Measurements from ENCODE around the gene ZSWIM5. TPM values are rescaled to one million over a fixed set of nuclear protein-coding genes. Genes with fewer than 3 reads are reported as not detected.
"Not testable (repeated sequence)": the region's sequence is repeated elsewhere in the genome, so short reads cannot be mapped to it uniquely, and the experiment has no call there.

The ZSWIM5 gene
- total RNA-seq, 1 donor from 2014 or later: 3.7 TPM

GRCh38 chr1:45004281-45004920, 202.0 kb downstream of the ZSWIM5 start:
- no peak for DNase-seq (ENCODE audit: low read depth in 2 of 2)

- no peak for DNase-seq (ENCODE audit: low read depth in 2 of 2)
These were observed 202.7 kb downstream of the ZSWIM5 start for GRCh38 chr1:45003741-45004140.

- DNase-seq (ENCODE audit: low read depth in 2 of 2): no peak
These were observed 203.5 kb downstream of the ZSWIM5 start for GRCh38 chr1:45002650-45003645.

GRCh38 chr1:45001576-45001975, 204.8 kb downstream of the ZSWIM5 start:
- DNase-seq (ENCODE audit: low read depth in 2 of 2): not testable (repeated sequence)

- no peak for DNase-seq (ENCODE audit: low read depth in 2 of 2)
These were observed 205.4 kb downstream of the ZSWIM5 start for GRCh38 chr1:45001011-45001481.

GRCh38 chr1:44999232-44999631, 207.2 kb downstream of the ZSWIM5 start:
- no peak for DNase-seq (ENCODE audit: low read depth in 2 of 2)

- DNase-seq (ENCODE audit: low read depth in 2 of 2): no peak
These were observed 210.8 kb downstream of the ZSWIM5 start for GRCh38 chr1:44995467-44996238.

GRCh38 chr1:44994309-44994898, 212.0 kb downstream of the ZSWIM5 start:
- no peak for DNase-seq (ENCODE audit: low read depth in 2 of 2)

- no peak for DNase-seq (ENCODE audit: low read depth in 2 of 2)
These were observed 217.8 kb downstream of the ZSWIM5 start for GRCh38 chr1:44988531-44989156.

GRCh38 chr1:44985747-44986359, 220.6 kb downstream of the ZSWIM5 start:
- DNase-seq (ENCODE audit: low read depth in 2 of 2): no peak

GRCh38 chr1:44977372-44977771, 229.0 kb downstream of the ZSWIM5 start:
- DNase-seq (ENCODE audit: low read depth in 2 of 2): not testable (repeated sequence)

- DNase-seq (ENCODE audit: low read depth in 2 of 2): no peak
These were observed 230.2 kb downstream of the ZSWIM5 start for GRCh38 chr1:44976252-44976651.

GRCh38 chr1:44973645-44974044, 232.8 kb downstream of the ZSWIM5 start:
- DNase-seq (ENCODE audit: low read depth in 2 of 2): no peak

GRCh38 chr1:44970317-44970716, 236.1 kb downstream of the ZSWIM5 start:
- DNase-seq (ENCODE audit: low read depth in 2 of 2): peak in 1 of 2 donors; percentile 16

Other genes starting within 250 kb of the ZSWIM5 start
- 11.6 and 19.0 TPM in 2 replicates for gene EIF2B3, start 220.0 kb downstream of the ZSWIM5 start, total RNA-seq
- gene HECTD3, start 195.3 kb downstream of the ZSWIM5 start, total RNA-seq: 18.5 and 22.9 TPM in 2 replicates
- gene UROD, start 194.4 kb downstream of the ZSWIM5 start, total RNA-seq: 266 and 281 TPM in 2 replicates
- 1.6 and 1.7 TPM in 2 replicates for gene HPDL, start 120.3 kb upstream of the ZSWIM5 start, total RNA-seq
- gene TOE1, start 133.6 kb upstream of the ZSWIM5 start, total RNA-seq: 15.1 and 18.2 TPM in 2 replicates
- 8.2 and 9.9 TPM in 2 replicates for gene MUTYH, start 133.8 kb upstream of the ZSWIM5 start, total RNA-seq